Measurements from ENCODE around the gene NR1I3.

- TF ChIP-seq POLR2A (IDR thresholded peaks at IDR 0.05; ENCODE audit: low read length): no peak
- no peak for TF ChIP-seq RFX5 (IDR thresholded peaks at IDR 0.05)
- no peak for TF ChIP-seq EHF (CRISPR knock-in tag; IDR thresholded peaks at IDR 0.05)
Observed at GRCh38 chr1:161223805-161224694, 14.0 kb downstream of the NR1I3 start.
